ENCODE data around the gene RPE65.

DNA sequence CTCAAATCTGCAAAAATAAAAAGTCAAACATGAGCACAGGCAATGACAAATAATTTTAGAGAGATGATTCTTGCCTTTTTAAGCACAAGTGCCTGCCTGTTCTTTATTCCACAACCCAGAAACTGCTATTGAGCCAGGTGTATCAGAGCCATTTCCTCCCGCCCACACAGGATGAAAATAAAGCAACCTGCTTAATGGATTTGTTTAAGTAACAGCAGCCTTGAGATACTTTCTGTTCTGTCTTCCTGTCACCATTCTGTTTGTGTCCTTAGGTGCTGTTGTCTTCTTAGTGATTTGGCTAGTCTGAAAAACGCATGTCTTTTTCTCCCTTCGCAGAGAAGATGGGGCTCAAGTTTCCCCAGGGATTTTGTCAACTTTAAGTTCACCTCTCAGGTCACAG lies 11.4 kb downstream of the RPE65 start:
- TF ChIP-seq, protein P1, sequence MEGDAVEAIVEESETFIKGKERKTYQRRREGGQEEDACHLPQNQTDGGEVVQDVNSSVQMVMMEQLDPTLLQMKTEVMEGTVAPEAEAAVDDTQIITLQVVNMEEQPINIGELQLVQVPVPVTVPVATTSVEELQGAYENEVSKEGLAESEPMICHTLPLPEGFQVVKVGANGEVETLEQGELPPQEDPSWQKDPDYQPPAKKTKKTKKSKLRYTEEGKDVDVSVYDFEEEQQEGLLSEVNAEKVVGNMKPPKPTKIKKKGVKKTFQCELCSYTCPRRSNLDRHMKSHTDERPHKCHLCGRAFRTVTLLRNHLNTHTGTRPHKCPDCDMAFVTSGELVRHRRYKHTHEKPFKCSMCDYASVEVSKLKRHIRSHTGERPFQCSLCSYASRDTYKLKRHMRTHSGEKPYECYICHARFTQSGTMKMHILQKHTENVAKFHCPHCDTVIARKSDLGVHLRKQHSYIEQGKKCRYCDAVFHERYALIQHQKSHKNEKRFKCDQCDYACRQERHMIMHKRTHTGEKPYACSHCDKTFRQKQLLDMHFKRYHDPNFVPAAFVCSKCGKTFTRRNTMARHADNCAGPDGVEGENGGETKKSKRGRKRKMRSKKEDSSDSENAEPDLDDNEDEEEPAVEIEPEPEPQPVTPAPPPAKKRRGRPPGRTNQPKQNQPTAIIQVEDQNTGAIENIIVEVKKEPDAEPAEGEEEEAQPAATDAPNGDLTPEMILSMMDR (IDR thresholded peaks at IDR 0.05) = no peak
- TF ChIP-seq POLR2A (IDR thresholded peaks at IDR 0.05) = no peak
